ENCODE measurements around the gene SLC47A2.
A peak's percentile ranks its signal among the peaks of the same experiment; 100 is the strongest.

Gene SLC47A2

GRCh38 chr17:19723964-19724363, 7.6 kb upstream of the SLC47A2 start:
- ATAC-seq: no peak
- Mint-ChIP-seq H3K27ac (no peak overlapping the region), H3K4me3 (peak overlapping the region; percentile 57), H3K4me1 (peaks cover 19% of the 10 kb centered on the region), H3K36me3 (no peaks in the 10 kb centered on the region), H3K9me3 (no peaks in the 10 kb centered on the region)
- no peak for DNase-seq (ENCODE audit: low spot score in 2 of 2)

DNA sequence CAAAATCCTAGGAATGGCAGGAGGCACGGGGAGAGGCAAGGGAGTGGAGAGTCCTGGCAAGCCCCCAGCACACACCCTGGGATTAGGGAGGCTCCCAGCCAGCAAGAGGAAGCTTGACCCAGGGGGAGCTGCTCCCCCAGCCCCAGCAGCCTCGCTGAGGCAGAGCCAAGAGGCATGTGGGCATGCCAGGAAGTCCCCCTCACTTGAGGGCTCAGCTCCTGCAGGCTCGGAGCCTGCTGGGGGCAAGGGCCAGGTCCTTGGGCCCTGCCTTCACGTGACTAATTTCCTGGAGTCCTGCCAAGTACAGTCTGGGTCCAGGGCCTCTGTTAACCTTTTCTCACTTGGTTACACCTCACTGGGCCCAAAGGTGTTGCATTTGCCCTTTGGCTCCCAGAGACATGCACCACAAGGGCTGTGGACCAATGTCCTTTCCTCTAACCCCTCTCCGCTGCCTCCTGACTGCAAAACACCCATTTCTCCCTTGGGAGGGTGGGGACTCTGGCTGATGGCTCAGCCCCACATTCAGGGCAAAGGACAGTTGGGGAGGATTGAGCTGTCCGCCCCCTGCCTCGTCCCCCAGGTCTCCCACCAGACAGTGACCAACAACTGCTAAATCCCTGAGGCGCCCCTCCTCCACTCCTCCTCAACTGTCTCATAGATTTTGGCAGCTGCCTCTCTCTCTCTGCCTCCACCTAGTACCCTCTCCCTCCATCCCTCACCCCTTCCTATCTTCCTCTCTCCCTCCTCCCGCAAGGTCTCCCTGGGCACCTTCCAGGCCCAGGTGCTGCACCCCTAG, 4.4 kb upstream of the SLC47A2 start:
- DNase-seq (ENCODE audit: low spot score in 2 of 2) (no peak), ATAC-seq (no peak)
- Mint-ChIP-seq H3K4me1 (peaks cover 20% of the 10 kb centered on the region), H3K36me3 (no peaks in the 10 kb centered on the region), H3K4me3 (no peak overlapping the region), H3K27ac (peak overlapping the region; percentile 23), H3K9me3 (no peaks in the 10 kb centered on the region)

DNA sequence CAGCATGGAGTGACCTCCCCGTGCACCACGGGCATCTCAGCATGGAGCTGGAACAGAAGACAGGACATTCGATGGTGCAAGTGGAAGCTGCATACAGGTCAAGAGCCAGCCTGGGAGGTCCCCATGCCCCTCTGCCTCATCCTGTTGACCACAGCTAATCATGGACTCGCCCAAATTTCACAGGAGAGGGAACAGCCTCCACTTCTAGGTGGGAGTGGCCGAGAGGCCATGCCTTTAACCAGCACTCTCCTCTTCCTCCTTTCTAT, 3.8 kb upstream of the SLC47A2 start:
- H3K36me3 Mint-ChIP-seq: no peaks in the 10 kb centered on the region
- H3K4me3 Mint-ChIP-seq: no peak overlapping the region
- peaks cover 15% of the 10 kb centered on the region for H3K4me1 Mint-ChIP-seq
- no peak for DNase-seq (ENCODE audit: low spot score in 2 of 2)
- no peak for ATAC-seq
- H3K9me3 Mint-ChIP-seq: no peaks in the 10 kb centered on the region
- no peak overlapping the region for H3K27ac Mint-ChIP-seq

- Mint-ChIP-seq H3K9me3 (no peaks in the 10 kb centered on the region), H3K27ac (no peak overlapping the region), H3K4me1 (peaks cover 11% of the 10 kb centered on the region), H3K36me3 (no peaks in the 10 kb centered on the region), H3K4me3 (no peak overlapping the region)
- no peak for ATAC-seq
- DNase-seq (ENCODE audit: low spot score in 2 of 2): no peak
These were observed 3.2 kb upstream of the SLC47A2 start for GRCh38 chr17:19719355-19720209.

GRCh38 chr17:19718613-19719354, 2.4 kb upstream of the SLC47A2 start:
- no peak for DNase-seq (ENCODE audit: low spot score in 2 of 2)
- no peaks in the 10 kb centered on the region for H3K9me3 Mint-ChIP-seq
- no peak overlapping the region for H3K4me3 Mint-ChIP-seq
- peaks cover 5% of the 10 kb centered on the region for H3K4me1 Mint-ChIP-seq
- H3K36me3 Mint-ChIP-seq: no peaks in the 10 kb centered on the region
- no peak overlapping the region for H3K27ac Mint-ChIP-seq
- no peak for ATAC-seq

GRCh38 chr17:19718041-19718612, 1.7 kb upstream of the SLC47A2 start:
- ATAC-seq: no peak
- H3K36me3 Mint-ChIP-seq: no peaks in the 10 kb centered on the region

GRCh38 chr17:19717411-19717908, 1.1 kb upstream of the SLC47A2 start:
- Mint-ChIP-seq H3K4me3 (no peak overlapping the region), H3K9me3 (no peaks in the 10 kb centered on the region), H3K4me1 (peaks cover 5% of the 10 kb centered on the region), H3K36me3 (no peaks in the 10 kb centered on the region), H3K27ac (no peak overlapping the region)
- ATAC-seq (no peak), DNase-seq (ENCODE audit: low spot score in 2 of 2) (no peak)

More at GRCh38 chr17:19718041-19718612, 1.7 kb upstream of the SLC47A2 start:
- Mint-ChIP-seq H3K9me3 (no peaks in the 10 kb centered on the region), H3K4me1 (peaks cover 5% of the 10 kb centered on the region), H3K4me3 (no peak overlapping the region), H3K27ac (no peak overlapping the region)
- no peak for DNase-seq (ENCODE audit: low spot score in 2 of 2)

DNA sequence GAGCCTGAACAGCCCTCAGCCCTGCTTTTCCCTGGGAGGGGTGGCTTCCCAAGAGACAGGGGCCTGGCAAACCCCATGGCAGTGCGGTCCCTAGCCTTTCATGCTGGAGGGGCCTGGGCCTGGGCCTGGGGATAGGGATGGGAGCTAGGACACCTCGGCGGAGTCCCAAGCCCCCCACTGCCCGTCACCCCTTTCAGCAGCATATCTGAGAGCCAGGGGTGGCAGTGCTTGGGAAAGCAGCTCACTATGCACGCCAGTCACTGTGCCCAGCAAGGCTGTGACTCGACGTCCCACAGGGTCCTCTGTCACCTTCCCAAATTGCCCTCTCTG, 612 bp upstream of the SLC47A2 start:
- Mint-ChIP-seq H3K4me1 (peaks cover 5% of the 10 kb centered on the region), H3K4me3 (no peak overlapping the region), H3K9me3 (no peaks in the 10 kb centered on the region), H3K27ac (no peak overlapping the region), H3K36me3 (no peaks in the 10 kb centered on the region)
- no peak for ATAC-seq
- no peak for DNase-seq (ENCODE audit: low spot score in 2 of 2)

- Mint-ChIP-seq H3K4me1 (peaks cover 5% of the 10 kb centered on the region), H3K9me3 (no peaks in the 10 kb centered on the region), H3K36me3 (no peaks in the 10 kb centered on the region), H3K27ac (no peak overlapping the region), H3K4me3 (no peak overlapping the region)
- ATAC-seq (no peak), DNase-seq (ENCODE audit: low spot score in 2 of 2) (no peak)
These were observed 1.6 kb downstream of the SLC47A2 start for GRCh38 chr17:19714542-19715411.

DNA sequence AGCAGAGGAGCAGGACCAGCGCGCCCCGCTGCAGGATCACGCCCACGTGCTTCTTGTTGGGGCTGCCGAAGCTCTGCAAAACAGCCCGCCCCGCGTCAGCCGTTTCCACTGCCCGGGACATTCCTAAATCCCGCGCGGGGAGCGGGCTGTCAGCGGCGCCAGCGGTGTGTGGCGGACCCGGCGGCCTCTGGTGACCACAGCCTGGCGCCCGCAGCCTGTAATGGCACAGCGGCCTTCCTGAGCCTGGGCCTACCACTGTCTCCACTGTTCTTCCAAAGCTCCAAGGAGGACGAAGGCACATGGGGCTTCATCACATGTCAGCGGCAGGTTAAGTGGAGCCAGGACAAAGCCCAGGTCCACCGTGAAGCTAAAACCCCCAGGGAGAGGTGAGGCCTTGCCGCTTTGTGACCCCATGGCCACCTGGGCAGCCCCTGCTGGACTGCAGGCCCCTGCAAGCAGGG, 2.5 kb downstream of the SLC47A2 start:
- Mint-ChIP-seq H3K36me3 (no peaks in the 10 kb centered on the region), H3K4me1 (peaks cover under 1% of the 10 kb centered on the region), H3K27ac (no peak overlapping the region), H3K9me3 (no peaks in the 10 kb centered on the region), H3K4me3 (no peak overlapping the region)
- ATAC-seq (no peak), DNase-seq (ENCODE audit: low spot score in 2 of 2) (no peak)

DNA sequence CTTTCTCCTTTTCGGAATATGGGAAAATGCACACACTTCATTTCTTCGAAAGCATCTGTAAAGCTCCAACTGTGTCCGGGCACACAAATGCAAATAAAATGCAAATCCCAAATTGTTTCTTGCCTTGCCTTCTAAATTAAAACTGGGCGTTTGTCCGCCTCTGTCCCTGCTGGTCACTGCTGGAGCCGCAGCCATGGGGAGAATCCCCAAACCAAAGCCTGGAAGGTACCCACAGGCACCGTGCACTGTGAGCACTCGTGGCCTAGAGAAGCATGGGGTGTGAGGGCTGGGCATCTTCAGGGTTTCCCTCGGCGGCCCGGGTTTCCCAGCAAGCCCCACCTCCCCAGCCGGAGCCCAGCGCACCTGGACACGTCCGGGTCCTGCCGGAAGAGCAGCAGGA, 2.9 kb downstream of the SLC47A2 start:
- Mint-ChIP-seq H3K9me3 (no peaks in the 10 kb centered on the region), H3K27ac (no peak overlapping the region), H3K4me3 (no peak overlapping the region), H3K36me3 (no peaks in the 10 kb centered on the region), H3K4me1 (no peaks in the 10 kb centered on the region)
- DNase-seq (ENCODE audit: low spot score in 2 of 2): no peak
- no peak for ATAC-seq

GRCh38 chr17:19712436-19713004, 3.9 kb downstream of the SLC47A2 start:
- DNase-seq (ENCODE audit: low spot score in 2 of 2) (no peak), ATAC-seq (no peak)
- no peaks in the 10 kb centered on the region for H3K4me1 Mint-ChIP-seq
- H3K36me3 Mint-ChIP-seq: no peaks in the 10 kb centered on the region
- no peak overlapping the region for H3K27ac Mint-ChIP-seq
- no peak overlapping the region for H3K4me3 Mint-ChIP-seq
- no peaks in the 10 kb centered on the region for H3K9me3 Mint-ChIP-seq

DNA sequence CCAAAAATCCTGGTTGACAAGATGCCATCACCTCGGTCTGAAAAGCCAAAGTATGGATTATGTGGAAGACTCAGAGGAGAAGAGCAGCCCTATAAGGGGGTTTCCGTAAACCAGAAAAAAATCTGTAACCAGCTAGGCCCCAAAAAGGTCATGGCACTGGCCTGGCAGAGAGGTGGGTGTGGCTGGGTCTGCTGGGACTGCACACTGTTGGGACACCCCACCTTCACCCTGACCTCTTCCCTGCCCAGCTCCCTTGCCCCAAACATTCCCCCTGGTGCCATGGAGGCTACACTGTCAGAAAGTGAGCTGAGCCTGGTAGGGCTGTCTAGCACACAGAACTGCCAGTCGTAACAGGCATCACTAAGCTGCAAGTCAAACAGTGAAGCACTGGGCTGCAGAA, 6.5 kb downstream of the SLC47A2 start:
- no peaks in the 10 kb centered on the region for H3K9me3 Mint-ChIP-seq
- H3K4me3 Mint-ChIP-seq: no peak overlapping the region
- H3K27ac Mint-ChIP-seq: no peak overlapping the region
- DNase-seq (ENCODE audit: low spot score in 2 of 2): no peak
- no peaks in the 10 kb centered on the region for H3K4me1 Mint-ChIP-seq
- H3K36me3 Mint-ChIP-seq: no peaks in the 10 kb centered on the region
- ATAC-seq: no peak

- H3K9me3 Mint-ChIP-seq: no peaks in the 10 kb centered on the region
- no peak overlapping the region for H3K27ac Mint-ChIP-seq
- no peaks in the 10 kb centered on the region for H3K36me3 Mint-ChIP-seq
- no peak for ATAC-seq
- no peaks in the 10 kb centered on the region for H3K4me1 Mint-ChIP-seq
- no peak overlapping the region for H3K4me3 Mint-ChIP-seq
- DNase-seq (ENCODE audit: low spot score in 2 of 2): no peak
These were observed 7.8 kb downstream of the SLC47A2 start for GRCh38 chr17:19708431-19709175.

All from stimulated activated effector memory CD8-positive, alpha-beta T cell treated with anti-CD3 and anti-CD28 coated beads, Interleukin-12 subunit alpha, Interleukin-12 subunit beta, amount 100 ng/mL, for 72 hours (primary cell).